RWPE1 (cell line): ENCODE data around the gene ADGRV1.

Experiments used
- CTCF ChIA-PET: fragments of 350-600 bp; sonication (Branson Sonifier 250); formaldehyde crosslinking; extraction: SDS; loops from one replicate; lab custom pipeline; 2021; lab: Yijun Ruan, JAX
- POLR2A ChIA-PET: fragments of 400-600 bp; formaldehyde crosslinking; extraction: SDS; loops from one replicate; lab custom pipeline; 2020; ENCODE audit warnings: antibody characterized with exemption; ENCODE audit not compliant: low non-redundant PET; lab: Yijun Ruan, JAX
- DNase-seq: peaks from one replicate; pipeline ENCODE4 v3.0.0; 2012; ENCODE audit warnings: low spot score
- H3K27ac ChIP-seq: fragments of 450-650 bp; 2 replicates; pipeline ENCODE4 v1.5.1; 2017
- TF ChIP-seq, protein P1 (sequence below): fragments of 450-650 bp; conservative IDR thresholded peaks from 2 replicates; pipeline ENCODE4 v1.5.1; 2017; ENCODE audit warnings: low read depth, mild to moderate bottlenecking

ADGRV1 gene

GRCh38 chr5:90636948-90637347 is 78.4 kb downstream of the ADGRV1 start:
- H3K27ac ChIP-seq: no peak overlapping the region
- no peak for DNase-seq
- ChIA-PET CTCF (interaction anchor here (0.6 kb wide), 2 partner anchors 15 to 71 kb away, joined by 3 to 5 read pairs; no protein-coding TSS in a partner anchor), POLR2A (no interaction called here)
- TF ChIP-seq, protein P1, sequence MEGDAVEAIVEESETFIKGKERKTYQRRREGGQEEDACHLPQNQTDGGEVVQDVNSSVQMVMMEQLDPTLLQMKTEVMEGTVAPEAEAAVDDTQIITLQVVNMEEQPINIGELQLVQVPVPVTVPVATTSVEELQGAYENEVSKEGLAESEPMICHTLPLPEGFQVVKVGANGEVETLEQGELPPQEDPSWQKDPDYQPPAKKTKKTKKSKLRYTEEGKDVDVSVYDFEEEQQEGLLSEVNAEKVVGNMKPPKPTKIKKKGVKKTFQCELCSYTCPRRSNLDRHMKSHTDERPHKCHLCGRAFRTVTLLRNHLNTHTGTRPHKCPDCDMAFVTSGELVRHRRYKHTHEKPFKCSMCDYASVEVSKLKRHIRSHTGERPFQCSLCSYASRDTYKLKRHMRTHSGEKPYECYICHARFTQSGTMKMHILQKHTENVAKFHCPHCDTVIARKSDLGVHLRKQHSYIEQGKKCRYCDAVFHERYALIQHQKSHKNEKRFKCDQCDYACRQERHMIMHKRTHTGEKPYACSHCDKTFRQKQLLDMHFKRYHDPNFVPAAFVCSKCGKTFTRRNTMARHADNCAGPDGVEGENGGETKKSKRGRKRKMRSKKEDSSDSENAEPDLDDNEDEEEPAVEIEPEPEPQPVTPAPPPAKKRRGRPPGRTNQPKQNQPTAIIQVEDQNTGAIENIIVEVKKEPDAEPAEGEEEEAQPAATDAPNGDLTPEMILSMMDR: no peak

- DNase-seq: no peak
- TF ChIP-seq, protein P1: no peak
- no peak overlapping the region for H3K27ac ChIP-seq
- CTCF ChIA-PET: no interaction called here
- POLR2A ChIA-PET: no interaction called here
Observed at GRCh38 chr5:90637731-90638130, 79.1 kb downstream of the ADGRV1 start.

- ChIA-PET POLR2A (no interaction called here), CTCF (no interaction called here)
- DNase-seq: no peak
- H3K27ac ChIP-seq: no peak overlapping the region
- TF ChIP-seq, protein P1: no peak
Observed at GRCh38 chr5:90638878-90639277, 80.3 kb downstream of the ADGRV1 start.

DNA sequence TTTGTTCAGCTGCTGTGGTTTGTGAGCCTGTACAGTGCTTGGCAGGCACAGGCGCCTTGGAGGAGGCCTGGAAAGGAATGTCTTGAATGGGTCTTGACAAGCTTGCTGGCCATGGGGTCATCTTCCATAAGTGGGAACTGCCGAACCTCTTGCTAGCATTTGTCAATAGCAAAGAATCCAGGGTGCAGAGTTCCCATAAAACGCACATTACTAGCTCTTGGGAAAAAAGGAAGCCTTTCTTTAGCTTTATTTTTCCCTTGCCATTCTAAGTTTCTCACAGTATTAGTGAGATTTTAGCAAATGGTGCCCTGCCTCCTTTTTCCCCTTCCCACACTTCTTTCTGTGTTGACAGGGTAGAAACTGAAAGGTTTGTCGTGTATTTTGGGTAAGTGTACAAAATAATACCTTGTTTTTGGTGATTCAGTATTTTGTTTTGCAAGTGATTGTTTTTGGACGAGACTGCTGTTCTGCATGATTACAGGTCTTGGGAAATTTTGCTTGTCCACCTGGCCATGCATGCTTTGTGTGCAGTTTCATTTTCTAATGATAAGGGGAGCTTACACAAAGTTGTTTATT is 82.0 kb downstream of the ADGRV1 start:
- H3K27ac ChIP-seq: no peak overlapping the region
- TF ChIP-seq, protein P1: no peak
- ChIA-PET CTCF (interaction anchor here (1.0 to 1.3 kb wide), 3 partner anchors 36 to 100 kb away, joined by 3 to 6 read pairs (median 3); no protein-coding TSS in a partner anchor), POLR2A (no interaction called here)
- no peak for DNase-seq

DNA sequence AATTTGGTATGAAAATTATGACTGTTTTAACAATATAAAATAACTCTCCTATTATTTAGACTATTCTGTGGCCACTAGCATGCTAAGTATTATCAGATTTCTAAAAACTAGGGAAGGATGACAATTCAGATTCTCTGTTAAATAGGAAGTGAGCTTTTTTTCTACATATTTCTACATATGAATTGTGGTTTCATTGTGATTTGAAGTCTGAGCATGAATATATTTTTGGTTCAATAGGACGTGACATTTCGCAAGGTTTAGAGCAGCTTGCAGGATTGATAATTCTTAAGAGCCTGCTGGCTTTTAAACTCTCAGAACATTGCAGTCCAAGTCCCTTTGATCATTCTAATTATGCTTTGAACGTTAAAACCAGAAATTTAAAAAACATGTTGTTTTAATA is 82.9 kb downstream of the ADGRV1 start:
- ChIA-PET POLR2A (no interaction called here), CTCF (interaction anchor here (0.6 to 1.0 kb wide), 2 partner anchors 64 to 860 kb away, joined by 3 read pairs; no protein-coding TSS in a partner anchor)
- no peak overlapping the region for H3K27ac ChIP-seq
- no peak for DNase-seq
- TF ChIP-seq, protein P1: no peak

DNA sequence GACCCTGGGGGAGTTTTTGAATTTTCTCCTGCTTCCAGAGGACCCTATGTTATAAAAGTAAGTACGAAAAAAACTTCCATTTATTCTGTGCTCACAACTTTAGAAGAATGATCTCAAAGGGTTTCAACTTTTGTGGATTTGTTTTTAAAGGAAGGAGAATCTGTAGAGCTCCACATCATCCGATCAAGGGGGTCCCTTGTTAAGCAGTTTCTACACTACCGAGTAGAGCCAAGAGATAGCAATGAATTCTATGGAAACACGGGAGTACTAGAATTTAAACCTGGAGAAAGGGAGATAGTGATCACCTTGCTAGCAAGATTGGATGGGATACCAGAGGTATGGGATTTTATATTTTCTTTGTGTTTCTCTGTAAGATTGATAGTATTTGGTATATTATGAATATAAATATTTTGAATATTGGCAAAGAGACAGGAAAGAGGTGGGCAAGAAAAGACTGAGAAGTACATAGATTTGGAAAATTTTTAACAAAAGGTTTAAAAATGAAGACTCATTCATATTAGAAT is 84.2 kb downstream of the ADGRV1 start:
- TF ChIP-seq, protein P1: no peak
- CTCF ChIA-PET: no interaction called here
- POLR2A ChIA-PET: no interaction called here
- DNase-seq: no peak
- H3K27ac ChIP-seq: no peak overlapping the region
